Effector CD8-positive, alpha-beta T cell (primary cell): Measurements from ENCODE around the gene PCBD2.

Experiments
- DNase-seq: peaks from one replicate; lab custom pipeline; 2025; lab: John Stamatoyannopoulos, UW

The PCBD2 gene

GRCh38 chr5:135004376-135004775, 99.4 kb downstream of the PCBD2 start:
- no peak for DNase-seq

- no peak for DNase-seq
Observed at GRCh38 chr5:135005076-135005475, 100.1 kb downstream of the PCBD2 start.

- DNase-seq = no peak
Observed at GRCh38 chr5:135007305-135007704, 102.4 kb downstream of the PCBD2 start.

GRCh38 chr5:135007749-135008363, 102.9 kb downstream of the PCBD2 start:
- DNase-seq = no peak

GRCh38 chr5:135008556-135008955, 103.6 kb downstream of the PCBD2 start:
- DNase-seq = no peak

- DNase-seq = no peak
Observed at GRCh38 chr5:135008981-135009735, 104.2 kb downstream of the PCBD2 start.

- no peak for DNase-seq
Observed at GRCh38 chr5:135009736-135010501, 105.0 kb downstream of the PCBD2 start.

- no peak for DNase-seq
Observed at GRCh38 chr5:135010502-135011354, 105.8 kb downstream of the PCBD2 start.

GRCh38 chr5:135011355-135012032, 106.6 kb downstream of the PCBD2 start:
- no peak for DNase-seq

- DNase-seq = no peak
Observed at GRCh38 chr5:135012033-135012588, 107.2 kb downstream of the PCBD2 start.
